Adipocyte (in vitro differentiated cells): ENCODE results near the gene TEX14.

ENCODE experiments used
- DNase-seq: peaks from one replicate; pipeline ENCODE4 v3.0.0-alpha.2; 2015; ENCODE audit warnings: low read depth
- H3K27me3 ChIP-seq: replicated peaks from 2 replicates; pipeline ENCODE4 v1.7.0; 2013; ENCODE audit warnings: mild to moderate bottlenecking, low read length, moderate library complexity; ENCODE audit not compliant: control insufficient read depth, insufficient read depth
- H3K36me3 ChIP-seq: 2 replicates; pipeline ENCODE4 v1.7.0; 2013; ENCODE audit warnings: low read length, mild to moderate bottlenecking, moderate library complexity; ENCODE audit not compliant: control insufficient read depth, insufficient read depth, severe bottlenecking
- H3K4me1 ChIP-seq: 2 replicates; pipeline ENCODE4 v1.7.0; 2013; ENCODE audit warnings: mild to moderate bottlenecking, low read length, moderate library complexity; ENCODE audit not compliant: control insufficient read depth, insufficient read depth
- H3K4me3 ChIP-seq: 2 replicates; pipeline ENCODE4 v1.7.0; 2013; ENCODE audit warnings: mild to moderate bottlenecking, low read length, moderate library complexity
- H3K9ac ChIP-seq: 2 replicates; pipeline ENCODE4 v1.7.0; 2013; ENCODE audit warnings: mild to moderate bottlenecking, low read length, moderate library complexity
- H3K9me3 ChIP-seq: 2 replicates; pipeline ENCODE4 v1.7.0; 2013; ENCODE audit warnings: mild to moderate bottlenecking, low read length, moderate library complexity; ENCODE audit not compliant: control insufficient read depth

Gene TEX14

DNA sequence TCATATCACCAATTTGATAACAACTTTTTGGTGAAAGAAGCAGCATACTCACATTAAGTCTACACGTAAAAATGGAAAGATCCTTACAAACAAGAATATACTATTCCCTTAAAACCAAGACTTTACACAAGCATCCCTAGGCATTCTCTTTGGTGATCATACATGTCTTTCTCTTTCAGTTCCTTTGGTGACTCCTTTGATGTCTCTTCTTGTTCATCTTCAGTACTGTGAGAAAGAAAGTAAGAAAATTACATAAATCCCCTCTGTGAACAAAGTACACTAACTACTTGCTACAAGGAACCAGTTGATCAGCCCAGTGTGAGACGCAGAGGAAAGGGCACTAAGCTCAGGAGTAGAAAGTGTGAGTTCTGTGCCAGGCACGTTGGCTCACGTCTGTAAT lies 117.8 kb downstream of the TEX14 start:
- Histone ChIP-seq H3K4me3 (no peak overlapping the region), H3K36me3 (no peaks in the 10 kb centered on the region), H3K4me1 (peaks cover 7% of the 10 kb centered on the region)

DNA sequence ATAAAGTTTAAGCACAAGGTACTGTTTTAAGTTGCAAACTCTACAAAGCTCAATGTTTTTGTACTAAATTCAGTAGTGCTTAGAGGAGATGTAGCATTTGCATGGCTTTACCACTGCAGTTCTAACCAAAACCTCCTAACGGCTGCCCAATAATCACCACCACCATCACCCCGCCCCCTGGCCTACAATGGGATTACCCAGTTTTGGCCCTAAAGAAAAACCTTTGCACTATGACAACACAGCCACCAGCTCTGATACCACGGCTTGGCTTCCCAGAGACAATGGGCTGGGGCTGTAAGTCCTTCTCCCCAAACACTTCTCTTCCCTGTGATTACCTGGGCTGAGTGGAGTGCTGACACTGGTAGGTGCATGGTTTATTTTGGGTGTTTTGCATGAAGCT lies 119.0 kb downstream of the TEX14 start:
- no peaks in the 10 kb centered on the region for H3K9me3 ChIP-seq

More for the DNA sequence above, 117.8 kb downstream of the TEX14 start:
- DNase-seq: no peak
- Histone ChIP-seq H3K9ac (no peak overlapping the region), H3K27me3 (peaks cover under 1% of the 10 kb centered on the region), H3K9me3 (no peaks in the 10 kb centered on the region)

DNA sequence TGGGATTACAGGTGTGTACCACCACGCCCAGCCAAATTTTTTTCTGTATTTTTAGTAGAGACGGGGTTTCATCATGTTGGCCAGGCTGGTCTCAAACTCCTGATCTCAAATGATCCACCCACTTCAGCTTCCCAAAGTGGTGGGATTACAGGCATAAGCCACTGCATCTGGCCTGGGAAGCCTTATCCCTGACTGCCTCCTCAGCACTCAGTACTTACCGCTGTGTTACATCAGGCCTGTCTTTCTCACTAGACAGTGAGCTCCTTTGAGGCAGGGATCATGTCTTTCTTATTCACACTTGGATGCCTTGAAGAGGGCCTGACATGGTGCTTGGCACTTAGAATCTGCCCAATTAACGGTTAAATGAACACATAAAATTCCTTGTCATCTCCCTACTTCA lies 121.1 kb downstream of the TEX14 start:
- Histone ChIP-seq H3K4me1 (peaks cover 5% of the 10 kb centered on the region), H3K27me3 (peaks cover 17% of the 10 kb centered on the region), H3K4me3 (no peak overlapping the region), H3K36me3 (no peaks in the 10 kb centered on the region), H3K9ac (no peak overlapping the region), H3K9me3 (no peaks in the 10 kb centered on the region)
- no peak for DNase-seq

More for the DNA sequence above, 119.0 kb downstream of the TEX14 start:
- H3K36me3 ChIP-seq: no peaks in the 10 kb centered on the region
- no peak overlapping the region for H3K4me3 ChIP-seq
- H3K4me1 ChIP-seq: peaks cover 7% of the 10 kb centered on the region
- no peak overlapping the region for H3K9ac ChIP-seq
- H3K27me3 ChIP-seq: peaks cover 5% of the 10 kb centered on the region
- DNase-seq: no peak

DNA sequence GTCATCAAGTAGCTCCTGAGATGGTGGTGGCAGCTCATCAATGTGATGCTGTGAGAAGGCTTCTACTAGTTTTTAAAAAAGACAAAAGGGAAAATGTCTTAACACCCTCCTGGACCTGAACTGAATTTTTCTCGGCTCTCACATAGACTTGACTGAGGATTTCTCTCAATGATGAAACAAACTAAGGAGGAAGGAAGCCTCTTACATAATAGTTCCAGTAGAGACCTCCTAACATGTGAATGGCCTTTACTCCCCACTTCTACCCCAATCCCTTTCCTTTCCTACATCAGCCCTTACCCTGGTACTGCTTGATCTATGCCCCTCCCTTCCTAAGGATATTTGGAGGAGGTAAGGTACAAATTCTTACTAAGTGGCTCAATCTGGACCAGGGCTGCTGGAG lies 122.6 kb downstream of the TEX14 start:
- H3K36me3 ChIP-seq: no peaks in the 10 kb centered on the region
- no peak overlapping the region for H3K9ac ChIP-seq
- no peak overlapping the region for H3K4me3 ChIP-seq
- no peaks in the 10 kb centered on the region for H3K9me3 ChIP-seq
- no peaks in the 10 kb centered on the region for H3K4me1 ChIP-seq
- peaks cover 29% of the 10 kb centered on the region for H3K27me3 ChIP-seq
- no peak for DNase-seq

DNA sequence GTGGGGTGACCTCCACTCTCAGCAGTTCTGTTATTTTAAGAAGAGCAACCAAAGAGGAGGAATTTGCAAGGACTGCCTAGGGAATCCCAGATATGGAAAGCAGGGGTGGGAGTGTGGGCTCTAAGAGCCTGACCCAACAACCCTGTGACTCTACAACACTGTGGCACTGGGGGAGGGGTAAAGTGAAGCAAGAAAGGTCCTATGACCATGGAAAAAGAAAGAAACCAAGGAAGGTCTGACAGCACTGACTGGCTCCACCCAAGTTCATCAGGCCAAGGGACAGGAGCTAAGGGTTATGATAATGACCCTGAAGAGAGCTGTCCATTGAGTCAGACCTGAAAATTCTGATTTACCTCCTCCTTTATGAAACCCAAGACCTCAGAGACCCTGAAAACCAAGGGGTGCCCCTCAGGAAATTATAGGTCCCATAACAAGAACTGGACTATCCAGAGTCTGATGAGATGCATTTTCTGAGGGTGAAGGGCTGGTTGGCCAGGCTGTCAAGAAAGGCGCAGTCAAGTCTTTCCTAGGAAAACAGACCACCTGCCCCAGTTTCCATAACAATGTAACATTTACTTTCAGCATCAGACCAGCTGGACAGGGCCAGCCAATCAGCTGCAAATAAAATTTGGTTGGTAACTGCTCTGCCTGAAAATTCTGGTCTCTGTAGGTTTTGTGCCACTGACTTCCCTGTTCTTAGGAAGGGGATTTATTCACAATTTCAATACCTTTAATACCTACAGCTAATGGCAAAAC lies 123.6 kb downstream of the TEX14 start:
- Histone ChIP-seq H3K4me3 (no peak overlapping the region), H3K27me3 (peaks cover 31% of the 10 kb centered on the region), H3K4me1 (no peaks in the 10 kb centered on the region), H3K9ac (no peak overlapping the region), H3K9me3 (no peaks in the 10 kb centered on the region), H3K36me3 (no peaks in the 10 kb centered on the region)
- no peak for DNase-seq

DNA sequence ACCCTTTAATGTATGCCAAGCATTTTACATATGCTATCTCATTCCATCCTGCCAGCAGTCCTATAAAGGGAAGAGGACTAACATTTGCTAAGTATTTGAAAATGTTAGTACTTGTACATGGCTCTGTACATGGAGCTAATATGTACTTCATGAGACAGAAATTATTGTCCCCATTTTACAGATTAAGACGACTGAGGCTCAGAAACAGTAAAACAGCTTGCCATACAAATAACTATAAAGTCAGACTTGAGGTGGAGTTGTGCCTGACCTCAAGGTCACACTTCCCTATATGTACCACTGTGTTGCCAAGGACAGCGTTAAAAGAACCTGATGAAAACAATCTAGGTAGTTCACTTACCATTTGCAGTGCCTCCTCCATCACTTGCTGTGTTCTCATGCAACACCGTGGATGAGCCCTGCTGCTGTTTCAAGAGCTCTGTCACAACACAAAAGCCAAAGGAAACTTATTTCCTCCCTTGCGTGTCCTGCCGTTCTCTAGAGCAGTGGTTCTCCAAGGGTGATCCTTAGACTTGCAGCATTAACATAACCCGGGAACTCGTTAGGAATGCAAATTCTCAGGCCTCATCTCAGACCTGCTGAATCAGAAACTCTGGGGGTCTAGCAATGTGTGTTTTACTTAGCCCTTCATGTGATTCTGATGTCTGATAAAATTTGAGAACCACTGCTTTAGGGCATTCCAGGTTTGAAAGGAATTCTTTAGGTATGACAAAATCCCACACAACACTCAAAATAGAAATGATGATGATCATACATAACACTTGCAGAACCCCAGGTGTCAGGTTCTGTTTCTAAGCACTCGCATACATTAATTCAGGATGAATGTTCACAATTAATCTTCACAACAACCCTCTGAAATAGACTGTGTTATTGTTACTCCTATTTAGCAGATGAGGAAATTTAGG lies 126.2 kb downstream of the TEX14 start:
- Histone ChIP-seq H3K9ac (no peak overlapping the region), H3K4me1 (no peaks in the 10 kb centered on the region), H3K27me3 (peaks cover 35% of the 10 kb centered on the region), H3K9me3 (no peaks in the 10 kb centered on the region), H3K4me3 (no peak overlapping the region), H3K36me3 (no peaks in the 10 kb centered on the region)
- DNase-seq: no peak

DNA sequence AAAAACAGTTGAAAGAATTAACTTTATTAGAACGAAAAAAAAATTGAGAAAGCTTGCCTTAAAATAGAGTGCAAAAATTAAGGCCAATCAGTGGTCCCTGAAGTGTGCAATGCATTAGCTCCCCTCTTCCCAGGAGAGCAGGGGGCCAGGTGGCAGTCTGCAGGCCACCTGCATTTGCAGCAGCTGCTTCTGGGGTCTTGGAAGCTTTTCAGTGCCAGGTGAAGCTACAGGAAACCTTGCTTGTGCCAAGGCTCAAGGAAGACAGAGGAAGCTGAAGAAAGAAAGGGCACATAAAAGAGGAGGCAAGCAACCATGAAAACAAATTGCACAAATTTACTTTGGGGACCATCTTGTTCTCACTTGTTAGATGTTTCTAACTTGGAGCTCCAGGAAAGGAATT lies 126.9 kb downstream of the TEX14 start:
- Histone ChIP-seq H3K27me3 (peaks cover 35% of the 10 kb centered on the region), H3K36me3 (no peaks in the 10 kb centered on the region), H3K9ac (no peak overlapping the region), H3K4me1 (no peaks in the 10 kb centered on the region), H3K9me3 (no peaks in the 10 kb centered on the region), H3K4me3 (no peak overlapping the region)
- no peak for DNase-seq

DNA sequence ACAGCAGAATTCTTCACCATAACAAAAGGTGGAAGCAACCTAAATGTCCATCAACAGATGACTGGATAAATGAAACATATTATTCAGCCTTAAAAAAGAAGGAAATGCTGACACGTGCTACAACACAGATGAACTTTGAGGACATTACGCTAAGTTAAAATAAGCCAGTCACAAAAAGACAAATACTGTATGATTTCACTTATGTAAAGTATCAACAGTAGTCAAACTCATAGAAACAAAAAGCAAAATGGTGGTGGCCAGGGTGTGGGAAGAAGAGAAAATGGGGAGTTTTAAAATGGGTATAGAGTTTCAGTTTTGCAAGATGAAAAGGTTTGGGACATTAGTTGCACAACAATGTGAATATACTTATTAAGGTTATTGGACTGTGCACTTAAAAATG lies 127.6 kb downstream of the TEX14 start:
- H3K36me3 ChIP-seq: no peaks in the 10 kb centered on the region
- H3K9ac ChIP-seq: no peak overlapping the region
- H3K4me1 ChIP-seq: no peaks in the 10 kb centered on the region
- H3K9me3 ChIP-seq: no peaks in the 10 kb centered on the region
- peaks cover 35% of the 10 kb centered on the region for H3K27me3 ChIP-seq
- H3K4me3 ChIP-seq: no peak overlapping the region
- DNase-seq: no peak

DNA sequence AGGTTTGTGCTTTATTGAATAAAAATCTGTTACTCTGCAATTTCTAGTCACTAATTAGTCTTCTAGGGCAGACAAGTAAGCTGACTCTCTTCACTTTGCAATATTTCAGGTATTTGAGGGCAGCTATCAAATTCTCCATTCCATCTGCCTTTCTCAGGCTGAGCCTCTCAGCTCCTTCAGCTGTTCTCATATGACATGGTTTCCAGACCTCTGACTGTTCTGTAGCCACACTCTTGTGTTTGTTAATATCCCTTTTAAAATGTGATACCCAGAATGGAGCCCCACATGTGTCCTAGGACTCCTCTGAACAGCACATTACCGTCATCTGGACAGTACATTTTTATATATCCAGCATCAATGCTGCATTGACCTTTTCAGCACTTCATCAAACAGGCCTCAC lies 131.3 kb downstream of the TEX14 start:
- Histone ChIP-seq H3K9me3 (no peaks in the 10 kb centered on the region), H3K27me3 (peaks cover 15% of the 10 kb centered on the region)
- peak; percentile 5 for DNase-seq

DNA sequence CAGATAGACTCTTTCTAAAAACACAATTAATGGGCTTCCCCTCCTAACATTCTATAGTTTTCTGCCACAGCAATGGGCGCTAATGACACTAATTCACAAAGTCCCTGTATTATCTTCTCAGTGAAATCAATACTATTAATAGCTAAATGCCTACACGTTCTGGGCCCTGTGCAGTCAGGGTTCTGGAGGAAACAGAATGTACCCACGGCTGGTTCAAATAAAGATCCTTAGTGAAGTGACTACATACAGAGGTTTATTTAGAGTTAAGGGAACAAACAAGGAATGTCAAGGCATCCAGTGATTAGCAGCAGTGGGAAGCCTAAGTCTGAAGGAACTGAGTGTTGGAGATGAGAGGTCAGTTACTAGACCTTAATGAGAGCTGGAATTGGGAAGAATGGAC lies 133.9 kb downstream of the TEX14 start:
- Histone ChIP-seq H3K36me3 (no peaks in the 10 kb centered on the region), H3K9ac (no peak overlapping the region), H3K4me1 (no peaks in the 10 kb centered on the region), H3K4me3 (no peak overlapping the region), H3K27me3 (peaks cover 4% of the 10 kb centered on the region), H3K9me3 (no peaks in the 10 kb centered on the region)
- DNase-seq: no peak

More for the DNA sequence above, 131.3 kb downstream of the TEX14 start:
- Histone ChIP-seq H3K36me3 (no peaks in the 10 kb centered on the region), H3K9ac (no peak overlapping the region), H3K4me3 (no peak overlapping the region), H3K4me1 (no peaks in the 10 kb centered on the region)

DNA sequence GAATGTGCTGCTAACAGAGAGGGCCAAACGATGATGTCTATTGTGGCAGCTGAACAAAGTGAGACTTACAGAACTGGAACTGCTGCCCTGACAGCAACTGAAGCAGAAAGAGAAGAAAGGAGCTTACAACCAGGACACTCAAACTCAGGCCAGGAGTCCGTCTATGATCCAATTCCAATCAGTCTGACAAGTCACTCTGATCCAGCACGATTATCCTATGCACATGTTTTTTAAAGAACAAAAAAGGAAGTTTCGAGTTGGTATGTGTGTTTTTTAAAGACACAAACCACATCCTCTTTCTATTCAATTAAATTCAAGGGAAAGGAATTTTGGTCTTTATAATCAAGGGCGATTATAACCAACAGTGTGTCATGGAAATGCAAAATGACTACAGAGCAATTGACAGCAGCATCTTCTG lies 135.0 kb downstream of the TEX14 start:
- no peak overlapping the region for H3K4me3 ChIP-seq
- H3K4me1 ChIP-seq: no peaks in the 10 kb centered on the region
- H3K36me3 ChIP-seq: no peaks in the 10 kb centered on the region
- H3K9ac ChIP-seq: no peak overlapping the region
- no peak for DNase-seq
- no peaks in the 10 kb centered on the region for H3K9me3 ChIP-seq
- peaks cover 7% of the 10 kb centered on the region for H3K27me3 ChIP-seq
